NCI-H2171 treated with DMSO at 0.1 percent for 48 hours (cell line): ENCODE measurements around the gene MTCL3.

Source experiments
- DNase-seq: peaks from one replicate; lab custom pipeline; 2025; lab: John Stamatoyannopoulos, UW

The MTCL3 gene

DNA sequence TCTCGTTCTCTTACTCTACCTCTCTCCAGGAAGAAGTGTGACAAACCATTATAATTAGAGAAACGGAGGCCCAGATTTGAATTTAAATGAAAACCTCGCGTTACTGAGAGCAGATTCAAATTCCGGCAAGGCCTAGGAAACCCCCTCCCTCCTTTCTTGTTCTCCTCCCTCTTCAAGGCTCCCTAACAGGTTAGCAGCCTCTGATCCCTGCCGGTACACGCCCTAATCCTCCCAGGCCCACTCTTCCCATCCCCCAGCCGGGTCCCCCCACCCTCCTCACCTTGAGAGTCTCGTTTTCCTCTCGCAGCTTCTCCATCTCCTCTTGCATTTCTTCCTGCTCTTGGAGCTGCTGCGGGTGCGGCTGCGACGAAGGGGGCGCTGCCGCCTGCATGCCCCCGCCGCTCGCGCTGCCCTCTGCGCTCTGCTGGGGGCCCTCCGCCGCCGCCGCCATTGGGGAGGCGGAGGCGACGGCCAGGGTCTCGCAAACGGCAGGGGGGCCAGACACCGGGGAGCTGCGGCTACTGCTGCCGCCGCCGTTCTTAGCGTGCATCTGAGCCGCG lies 3.8 kb downstream of the MTCL3 start:
- DNase-seq = peak; percentile 73

DNA sequence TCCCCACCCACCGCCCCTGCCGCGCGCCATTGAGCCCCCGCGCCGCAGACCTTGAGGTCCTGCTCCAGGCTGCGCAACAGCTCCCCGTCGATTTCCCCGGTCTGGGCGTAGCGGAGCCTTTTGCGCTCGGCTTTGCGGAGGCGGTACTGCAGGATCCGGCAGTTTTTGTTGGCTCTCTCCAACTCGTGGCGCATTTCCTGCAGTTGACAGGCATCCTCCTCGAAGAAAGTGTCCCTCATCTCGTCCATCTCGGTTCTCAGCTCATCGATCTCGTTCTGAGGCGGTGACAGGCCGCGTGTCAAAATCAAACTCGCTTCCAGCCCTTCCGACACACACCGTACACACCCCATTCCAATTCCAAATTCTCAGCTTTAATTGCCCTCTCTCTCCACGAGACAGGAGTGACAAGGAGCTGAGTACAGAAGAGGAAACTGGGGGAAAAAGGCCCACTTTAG lies 4.3 kb downstream of the MTCL3 start:
- peak; percentile 41 for DNase-seq

DNA sequence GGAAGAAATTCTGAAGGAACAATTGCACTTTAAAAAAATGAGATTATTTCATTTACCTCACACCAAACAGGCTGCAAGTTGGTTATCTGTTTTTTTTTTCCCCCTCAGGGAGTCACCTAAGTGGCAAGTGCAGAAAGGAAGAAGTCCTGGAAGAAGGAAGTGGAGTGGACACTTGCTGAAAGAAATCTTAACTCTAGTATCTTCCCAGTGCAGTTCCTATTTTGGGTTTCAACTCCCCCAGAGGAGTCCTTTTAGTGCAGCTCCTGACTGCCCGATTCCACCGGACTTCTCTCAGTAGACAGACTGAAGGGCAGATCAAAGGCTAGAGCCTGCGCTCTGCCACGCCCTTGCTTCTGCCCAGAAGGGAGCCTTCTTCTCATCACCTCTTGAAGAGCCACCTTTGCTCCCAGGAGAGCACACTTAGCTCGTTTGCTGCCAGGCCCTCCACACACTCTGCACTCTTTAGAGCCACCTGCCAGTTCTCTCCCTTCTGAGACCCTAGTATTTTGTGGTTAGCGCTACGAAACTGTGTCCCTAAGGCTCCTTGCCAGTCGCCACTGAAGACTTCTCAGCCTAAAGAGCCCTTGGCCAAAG lies 4.9 kb downstream of the MTCL3 start:
- peak; percentile 41 for DNase-seq

DNA sequence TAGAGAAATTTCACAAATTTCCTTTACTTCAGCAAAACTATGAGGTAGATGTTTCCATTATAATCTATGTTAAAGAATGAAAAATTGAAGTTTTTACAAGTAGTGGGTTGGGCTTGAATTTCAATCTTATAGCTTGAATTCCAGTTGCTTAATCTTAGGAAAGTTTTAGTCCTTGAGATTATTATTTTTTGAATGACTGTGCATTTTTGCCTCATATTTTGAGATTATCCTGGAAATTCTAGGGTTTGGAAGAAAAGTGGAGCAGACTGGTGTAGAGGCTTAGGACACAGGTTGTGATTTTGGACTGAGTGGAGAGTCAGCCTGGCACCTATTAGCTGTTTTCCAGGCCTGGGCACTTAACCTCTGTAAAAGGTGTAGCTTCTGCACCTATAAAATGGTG lies 5.7 kb downstream of the MTCL3 start:
- no peak for DNase-seq

DNA sequence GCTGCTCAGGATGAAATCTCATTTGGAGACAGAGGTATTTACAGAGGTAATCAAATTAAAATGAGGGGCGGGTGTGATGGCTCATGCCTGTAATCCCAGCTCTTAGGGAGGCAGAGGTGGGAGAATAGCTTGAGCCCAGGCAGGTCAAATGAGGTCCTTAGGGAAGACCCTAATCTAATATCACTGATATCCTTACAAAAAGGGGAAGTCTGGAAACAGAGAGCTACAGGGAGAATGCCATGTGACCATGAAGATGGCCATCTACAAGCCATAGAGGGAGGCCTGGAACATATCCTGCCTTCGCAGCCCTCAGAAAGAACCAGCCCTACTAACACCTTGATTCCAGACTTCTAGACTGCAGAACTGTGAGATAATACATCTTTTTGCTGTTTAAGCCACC lies 8.3 kb downstream of the MTCL3 start:
- no peak for DNase-seq

DNA sequence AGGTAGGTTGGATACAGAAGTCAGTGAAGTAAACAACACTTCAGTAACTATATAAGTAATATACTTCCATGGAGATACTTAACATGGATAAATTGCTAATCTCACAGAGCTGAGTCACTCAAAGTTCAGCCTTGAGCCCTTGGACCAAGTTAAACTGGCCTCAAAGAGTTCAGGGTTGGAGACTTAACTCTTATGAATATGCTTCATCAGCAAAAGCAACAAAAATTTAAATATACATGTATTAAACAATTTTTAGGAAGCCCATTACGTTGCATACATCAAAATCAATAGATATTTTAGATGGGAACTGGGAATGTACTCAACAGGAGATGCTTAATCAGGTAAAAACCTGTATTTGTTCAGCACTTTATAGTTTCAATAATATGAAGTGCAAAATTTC lies 12.2 kb downstream of the MTCL3 start:
- DNase-seq = no peak

DNA sequence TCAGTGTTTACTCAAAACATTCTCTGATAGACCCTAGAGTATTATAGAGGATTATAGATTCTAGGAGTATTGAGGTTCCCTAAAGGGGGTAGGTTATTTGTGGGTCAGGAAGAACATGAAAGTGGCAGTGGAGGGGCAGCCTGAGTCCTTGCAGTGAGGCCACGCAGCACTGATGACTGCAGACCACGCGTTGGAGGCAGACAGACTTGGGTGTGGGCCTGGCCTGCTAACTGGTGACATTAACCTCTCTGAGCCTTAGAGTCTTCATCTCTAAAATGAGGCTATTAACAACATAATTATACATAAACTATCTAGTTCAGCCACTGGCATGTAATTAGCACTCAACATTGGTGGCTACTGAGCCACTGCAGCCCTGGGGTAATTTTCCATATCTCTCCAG lies 16.1 kb downstream of the MTCL3 start:
- no peak for DNase-seq

DNA sequence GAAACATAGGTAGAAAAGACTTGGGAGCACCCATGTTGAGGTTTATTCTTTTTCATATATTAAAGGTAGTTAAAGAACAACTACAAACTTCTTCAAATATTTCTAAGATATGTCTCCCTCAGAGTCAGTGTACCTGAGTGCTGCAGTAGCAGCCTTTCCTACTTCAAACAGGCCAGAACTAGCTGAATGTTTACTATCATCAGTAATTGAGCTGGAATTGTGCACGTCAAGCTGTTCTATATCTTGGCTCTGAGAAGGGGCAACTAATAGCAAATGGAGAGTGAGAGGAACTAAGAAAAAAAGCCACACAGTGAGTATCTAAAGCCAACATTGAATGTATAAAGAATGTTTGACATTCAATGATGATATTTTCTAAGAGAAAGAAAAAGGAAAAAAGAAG lies 21.7 kb downstream of the MTCL3 start:
- DNase-seq = peak; percentile 48

DNA sequence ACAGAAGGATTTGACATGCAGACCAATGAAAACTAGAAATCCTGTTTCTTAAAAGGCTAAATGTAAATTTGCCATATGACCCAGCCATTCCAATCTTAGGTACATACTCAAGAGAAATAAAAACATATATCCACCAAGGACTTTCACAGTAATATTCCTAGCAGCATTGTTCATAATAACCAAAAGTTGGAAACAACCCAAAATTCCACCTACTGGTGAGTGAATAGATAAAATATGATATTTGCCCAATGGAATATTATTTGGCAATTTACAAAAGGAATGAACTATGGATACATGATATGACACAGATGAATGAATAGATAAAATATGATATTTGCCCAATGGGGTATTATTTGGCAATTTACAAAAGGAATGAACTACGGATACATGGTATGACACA lies 22.7 kb downstream of the MTCL3 start:
- DNase-seq = no peak

DNA sequence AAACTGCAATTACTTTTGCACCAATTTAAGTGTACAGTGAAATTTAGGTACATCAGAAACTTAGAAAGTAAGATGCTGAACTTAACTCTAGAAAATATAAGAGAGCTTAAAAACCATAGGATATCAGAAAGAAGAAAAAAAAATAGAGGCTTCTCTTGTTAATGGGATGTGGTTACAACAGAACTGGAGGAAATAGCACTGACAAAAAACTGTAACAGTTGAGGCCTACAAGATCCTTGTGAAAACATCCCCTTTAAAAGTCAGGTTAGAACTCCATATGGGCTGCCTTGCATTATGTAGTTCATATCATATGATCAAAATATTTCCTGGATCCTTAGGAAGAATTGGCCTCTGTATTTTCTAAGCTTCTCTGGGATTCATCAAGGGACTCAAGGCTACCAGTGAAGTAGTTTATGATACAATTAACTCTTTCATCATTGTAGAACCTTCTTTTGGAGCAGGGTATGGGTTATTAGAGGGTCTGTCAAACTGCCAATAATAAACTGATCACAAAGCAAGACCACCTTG lies 24.8 kb downstream of the MTCL3 start:
- DNase-seq = no peak

DNA sequence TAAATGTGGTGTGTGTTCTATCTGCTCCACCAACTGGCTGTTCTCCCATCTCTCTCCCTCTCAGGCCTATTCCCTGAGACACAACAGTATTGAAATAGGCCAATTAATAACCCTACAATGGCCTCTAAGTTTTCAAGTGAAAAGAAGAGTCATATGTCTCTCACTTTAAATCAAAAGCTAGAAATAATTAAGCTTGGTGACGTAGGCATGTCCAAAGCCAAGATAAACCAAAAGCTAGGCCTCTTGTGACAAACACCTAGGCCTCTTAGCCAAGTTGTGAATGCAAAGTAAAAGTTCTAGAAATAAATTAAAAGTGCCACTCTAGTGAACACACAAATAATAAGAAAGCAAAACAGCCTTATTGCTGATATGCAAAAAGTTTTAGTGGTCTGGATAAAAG lies 29.9 kb downstream of the MTCL3 start:
- DNase-seq = no peak

DNA sequence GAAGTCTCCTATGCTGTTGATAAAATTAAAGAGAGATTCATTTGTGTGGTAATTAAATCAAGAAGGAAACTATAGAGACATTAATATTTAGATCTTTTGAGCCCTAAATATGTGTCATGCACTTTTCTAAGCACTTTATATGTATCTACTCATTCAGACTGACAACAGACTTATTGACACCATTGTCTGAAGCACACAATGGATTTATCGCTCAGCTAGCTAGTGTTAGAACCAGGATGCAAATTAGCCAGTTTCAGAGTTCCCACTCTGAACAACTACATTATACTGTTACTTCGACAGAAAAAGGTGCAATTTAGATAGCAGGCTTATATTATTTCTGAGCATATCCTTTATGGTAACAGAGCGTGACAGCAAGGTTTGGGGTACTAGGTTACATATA lies 32.2 kb downstream of the MTCL3 start:
- DNase-seq = no peak

DNA sequence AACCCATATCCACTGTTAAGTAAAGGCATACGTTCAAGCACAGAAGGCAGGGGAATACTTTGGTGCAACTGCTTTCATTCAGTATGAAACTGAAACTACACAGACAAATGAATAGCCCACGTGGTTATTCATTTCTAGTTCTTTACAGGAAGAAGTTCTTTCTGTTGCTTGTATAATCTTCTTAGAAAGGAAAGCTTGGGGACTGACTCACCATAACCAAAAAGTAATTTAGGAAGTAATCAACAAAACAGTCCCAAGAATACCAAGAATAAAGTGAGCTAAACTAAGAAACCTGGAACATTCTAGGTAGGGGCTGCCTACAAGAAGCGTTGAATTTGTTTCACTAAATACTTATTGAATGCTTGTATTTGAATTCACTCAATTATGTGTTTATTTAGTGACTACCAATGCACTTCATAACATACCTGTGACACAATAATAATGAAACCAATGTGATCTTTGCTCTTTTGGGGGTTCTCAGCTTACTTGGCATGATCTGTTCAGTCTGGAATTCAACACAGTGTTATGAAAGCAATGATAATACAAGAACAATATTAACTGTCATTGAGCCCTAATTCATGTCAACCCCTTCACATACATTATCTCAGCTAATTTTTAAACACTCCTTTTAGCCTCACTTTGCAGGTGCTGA lies 34.8 kb downstream of the MTCL3 start:
- DNase-seq = no peak

DNA sequence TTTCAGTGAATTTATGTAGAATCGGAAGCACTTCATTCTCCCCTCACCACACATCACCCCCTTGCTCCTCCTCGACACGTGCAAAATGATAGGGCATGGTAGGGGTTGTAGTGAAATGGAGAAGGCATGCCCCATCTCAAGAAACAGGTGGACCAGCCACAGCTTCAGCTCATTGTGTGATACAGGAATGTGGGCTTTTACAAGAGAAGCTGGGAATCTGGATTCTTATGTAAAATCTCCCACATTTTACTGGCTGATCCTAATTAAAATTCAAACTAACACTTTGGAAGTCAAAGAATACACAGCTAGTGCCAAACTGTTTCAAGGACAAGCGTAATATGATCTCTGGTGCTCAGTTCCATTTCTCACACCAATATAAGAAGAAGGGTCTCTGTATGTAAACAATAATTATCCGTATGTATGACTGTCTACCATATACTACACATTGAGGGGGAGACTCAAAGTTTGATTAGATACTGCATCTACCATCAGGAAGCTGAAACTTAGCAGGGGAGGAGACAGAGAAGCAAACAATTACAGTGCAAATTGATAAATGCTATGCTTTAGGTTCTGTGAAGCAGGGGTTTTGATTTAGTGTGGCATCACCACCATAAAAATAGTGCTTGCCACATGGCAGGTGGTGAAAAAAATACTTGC lies 35.6 kb downstream of the MTCL3 start:
- peak; percentile 10 for DNase-seq

DNA sequence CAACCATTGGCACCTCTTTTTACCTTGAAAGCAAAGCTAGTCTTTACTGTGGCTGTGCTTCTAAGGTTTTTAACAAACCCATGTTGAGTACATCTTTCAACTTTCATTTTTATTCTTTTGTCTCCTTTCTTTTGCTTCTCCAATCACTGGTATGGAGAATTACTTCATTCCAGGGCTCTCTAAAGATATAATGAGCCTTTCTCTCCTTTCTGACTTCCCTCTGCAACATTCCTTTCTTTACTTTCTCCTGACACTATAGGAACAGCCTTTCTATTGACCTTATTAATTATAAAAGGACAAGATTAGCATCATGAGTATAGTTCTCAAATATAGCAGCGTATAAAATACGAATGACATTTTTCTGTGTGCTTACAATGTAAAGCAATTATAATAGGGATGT lies 36.8 kb downstream of the MTCL3 start:
- DNase-seq = no peak

DNA sequence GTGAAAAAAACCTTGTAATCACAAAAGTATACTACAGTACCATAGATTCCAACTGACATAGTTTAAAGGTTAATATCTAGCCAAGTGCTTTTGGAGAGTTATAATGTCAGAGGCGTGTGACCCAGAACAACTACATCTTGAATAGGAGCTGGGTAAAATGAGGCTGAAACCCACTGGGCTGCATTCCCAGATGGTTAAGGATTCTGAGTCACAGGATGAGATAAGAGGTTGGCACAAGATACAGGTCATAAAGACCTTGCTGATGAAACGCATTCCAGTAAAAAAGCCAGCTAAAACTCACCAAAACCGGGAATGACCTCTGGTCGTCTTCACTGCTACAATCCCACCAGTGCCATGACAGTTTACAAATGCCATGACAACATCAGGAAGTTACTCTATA lies 37.5 kb downstream of the MTCL3 start:
- DNase-seq = no peak

DNA sequence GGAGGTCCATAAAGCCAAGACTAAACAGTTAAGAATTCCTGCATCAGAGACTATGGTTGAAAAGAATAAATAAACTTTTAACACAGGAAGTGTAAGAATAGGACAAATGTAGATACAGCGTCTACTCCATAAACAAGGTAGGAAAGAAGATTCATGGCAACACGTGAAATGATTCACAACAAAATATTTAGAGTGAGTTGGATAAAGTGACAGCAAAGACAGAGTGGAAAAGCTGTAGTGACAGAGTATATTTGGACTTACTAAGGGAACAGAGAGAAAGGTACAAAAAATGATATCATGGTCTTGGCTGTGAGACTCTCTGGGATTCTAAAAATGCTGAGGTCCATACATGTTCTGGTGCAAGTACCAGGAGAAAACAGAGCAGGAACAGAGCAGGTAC lies 38.0 kb downstream of the MTCL3 start:
- DNase-seq = no peak

DNA sequence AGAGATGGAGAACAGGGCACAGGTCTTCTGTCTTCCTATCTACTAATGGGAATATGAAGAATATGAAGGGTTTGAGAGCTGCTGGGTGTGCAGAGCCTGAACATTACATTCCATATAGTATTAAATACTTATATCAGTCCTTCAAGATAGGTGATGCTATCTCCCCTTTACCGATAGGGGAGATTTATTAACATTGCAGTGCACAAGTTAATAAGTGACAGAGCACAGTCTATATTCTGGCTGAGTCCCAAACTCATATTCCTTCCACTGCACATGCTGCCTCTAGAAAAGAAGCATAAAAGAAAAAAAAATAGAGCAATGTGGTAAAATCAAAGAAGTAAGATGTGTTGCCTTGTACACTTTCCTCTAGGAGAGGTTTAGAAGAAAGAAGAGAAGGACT lies 41.5 kb downstream of the MTCL3 start:
- DNase-seq = no peak

DNA sequence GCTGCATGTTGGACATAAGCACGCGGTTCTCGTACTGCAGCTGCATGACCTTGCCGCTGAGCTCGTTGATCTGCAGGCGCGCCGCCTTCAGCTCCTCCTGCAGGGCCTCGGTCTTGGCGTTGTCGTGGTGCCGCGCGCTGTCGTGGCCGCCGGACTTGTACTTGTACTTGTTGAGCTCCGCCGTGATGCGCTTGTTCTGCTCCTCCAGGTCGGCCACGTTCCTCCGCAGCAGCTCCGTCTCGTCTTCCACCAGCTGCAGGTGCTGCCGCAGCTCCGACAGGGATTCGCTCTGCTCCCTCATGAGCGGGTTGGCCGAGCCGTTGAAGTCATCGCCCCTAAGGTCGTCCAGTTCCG lies 43.3 kb downstream of the MTCL3 start:
- no peak for DNase-seq

DNA sequence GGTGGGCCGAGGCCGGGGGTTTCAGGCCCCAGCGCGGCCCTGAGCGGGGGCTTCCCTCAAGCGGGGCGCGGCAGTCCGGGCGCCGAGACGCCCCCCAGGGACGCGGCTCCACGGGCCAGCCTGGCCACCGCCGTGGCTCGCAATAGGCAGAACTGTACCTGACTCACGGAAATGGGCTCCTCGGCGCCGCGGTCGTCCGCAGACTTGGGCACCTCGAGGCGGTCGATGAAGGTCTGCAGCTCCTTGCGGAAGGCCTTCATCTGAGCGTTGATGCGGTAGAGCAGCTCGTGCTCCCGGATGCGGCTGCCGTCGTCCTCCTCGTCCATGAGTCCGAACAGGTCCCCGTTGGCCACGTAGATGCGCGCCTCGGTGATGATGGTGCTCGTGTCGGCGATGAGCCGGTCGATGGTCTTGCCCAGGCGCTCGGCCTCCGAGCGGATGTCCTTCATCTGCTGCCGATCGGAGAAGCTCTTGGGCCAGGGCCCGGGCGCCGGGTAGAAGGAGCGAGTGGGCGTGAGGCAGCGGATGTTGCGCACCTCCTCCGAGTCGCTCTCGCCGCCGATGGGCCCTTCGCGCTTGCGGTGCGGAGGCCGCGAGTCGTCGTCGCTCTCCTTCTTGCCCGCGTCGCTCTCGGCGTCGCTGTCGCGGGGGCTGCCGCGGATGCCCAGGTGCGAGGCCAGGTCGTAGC lies 43.9 kb downstream of the MTCL3 start:
- no peak for DNase-seq

DNA sequence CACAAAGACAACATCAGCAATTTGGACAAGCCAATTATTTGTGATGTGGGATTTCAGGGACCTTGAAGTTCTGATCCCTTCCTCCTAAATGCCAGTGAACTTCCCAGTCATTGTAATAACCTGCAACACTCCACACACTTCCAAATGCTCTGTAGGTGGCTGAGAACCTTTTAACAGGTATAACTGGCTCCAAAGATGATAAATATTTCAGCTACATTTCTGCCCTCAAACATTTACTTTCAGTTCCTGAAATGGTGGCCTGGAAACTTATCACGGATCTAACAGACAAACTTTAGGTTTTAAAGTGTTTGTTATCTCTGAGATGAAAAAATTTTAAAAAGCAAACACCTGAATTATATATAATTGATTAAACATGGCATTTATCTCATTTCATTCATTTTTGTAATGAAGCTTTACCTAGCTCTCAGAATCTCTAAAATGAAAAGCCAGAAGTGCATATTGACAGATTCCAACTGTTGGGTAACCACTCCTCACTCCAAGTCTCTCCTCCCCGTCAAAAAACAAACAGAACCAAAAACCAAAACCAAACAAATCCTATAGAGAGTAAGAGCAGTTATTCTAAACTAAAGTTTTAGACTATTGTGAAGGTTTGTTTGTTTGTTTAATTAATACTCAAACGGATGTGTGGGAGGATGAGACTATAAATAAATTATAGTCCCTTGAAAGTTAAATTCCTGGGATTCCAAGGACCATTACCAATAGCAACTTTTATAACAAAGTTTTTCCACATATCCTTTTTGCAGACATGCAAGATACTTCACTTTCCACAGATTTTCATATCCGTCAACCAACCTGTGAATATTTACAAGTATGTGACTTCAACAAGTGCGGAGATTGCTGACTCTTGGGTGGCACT lies 47.5 kb downstream of the MTCL3 start:
- no peak for DNase-seq

DNA sequence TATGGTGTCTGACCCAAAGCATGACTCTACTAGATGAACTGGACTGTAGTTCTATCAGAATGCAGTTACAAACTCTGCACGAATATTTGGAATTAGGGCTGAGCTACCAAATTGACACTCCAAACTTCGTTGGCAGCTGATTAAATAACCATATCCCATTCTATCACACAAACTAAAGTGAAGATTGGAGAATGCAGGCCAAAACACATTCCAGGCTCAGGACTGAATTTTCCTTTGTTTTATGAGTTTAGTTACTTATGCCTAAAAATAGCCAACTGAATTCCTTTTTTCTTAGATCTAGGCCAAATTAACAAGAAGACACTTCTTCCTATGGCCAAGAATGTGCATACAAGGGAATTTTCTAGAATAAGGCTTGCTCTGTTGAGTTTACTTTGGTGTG lies 50.2 kb downstream of the MTCL3 start:
- no peak for DNase-seq
